Nephron (organoid): ENCODE data around the gene EYA3.

ENCODE experiments used
- H3K27ac Mint-ChIP-seq, 3 experiments: 2 replicates each; pipeline ENCODE4 v1.8.0; 2020; ENCODE audit warnings: mixed read lengths in 3 of 3, mild to moderate bottlenecking in 2 of 3, moderate library complexity in 1 of 3
- H3K27me3 Mint-ChIP-seq: 2 replicates; pipeline ENCODE4 v1.8.0; 2021; ENCODE audit warnings: low read depth, mild to moderate bottlenecking, moderate library complexity, mixed read lengths
- H3K36me3 Mint-ChIP-seq: 2 replicates; pipeline ENCODE4 v1.8.0; 2020; ENCODE audit warnings: low read depth, mixed read lengths
- H3K4me1 Mint-ChIP-seq: 2 replicates; pipeline ENCODE4 v1.8.0; 2020; ENCODE audit warnings: mixed read lengths
- H3K4me3 Mint-ChIP-seq, 3 experiments: 2 replicates each; pipeline ENCODE4 v1.8.0; 2020; ENCODE audit warnings: mild to moderate bottlenecking in 3 of 3, mixed read lengths in 3 of 3, moderate library complexity in 2 of 3
- H3K9me3 Mint-ChIP-seq: 2 replicates; pipeline ENCODE4 v1.8.0; 2020; ENCODE audit warnings: mixed read lengths
- CTCF ChIP-seq, 3 experiments: fragments of 200-600 bp; sonication (generic); IDR thresholded peaks; one replicate each; pipeline ENCODE4 v1.5.0; 2021; ENCODE audit warnings: antibody characterized with exemption in 3 of 3; ENCODE audit not compliant: unreplicated experiment in 3 of 3

Gene EYA3

GRCh38 chr1:28039341-28039740, 49.1 kb downstream of the EYA3 start:
- Mint-ChIP-seq H3K9me3 (no peaks in the 10 kb centered on the region), H3K27me3 (no peaks in the 10 kb centered on the region), H3K27ac (no peak overlapping the region), H3K4me1 (no peaks in the 10 kb centered on the region), H3K36me3 (peaks cover 37% of the 10 kb centered on the region), H3K4me3 (no peak overlapping the region)
- TF ChIP-seq CTCF (IDR thresholded peaks at IDR 0.05; ENCODE audit: unreplicated experiment in 3 of 3) = no peak

- Mint-ChIP-seq H3K9me3 (no peaks in the 10 kb centered on the region), H3K27me3 (no peaks in the 10 kb centered on the region), H3K27ac (no peak overlapping the region), H3K4me3 (no peak overlapping the region), H3K36me3 (peaks cover 34% of the 10 kb centered on the region), H3K4me1 (no peaks in the 10 kb centered on the region)
- no peak for TF ChIP-seq CTCF (IDR thresholded peaks at IDR 0.05; ENCODE audit: unreplicated experiment in 3 of 3)
Observed at GRCh38 chr1:28037946-28038345, 50.5 kb downstream of the EYA3 start.

GRCh38 chr1:28037206-28037605, 51.2 kb downstream of the EYA3 start:
- Mint-ChIP-seq H3K4me1 (no peaks in the 10 kb centered on the region), H3K27me3 (no peaks in the 10 kb centered on the region), H3K4me3 (no peak overlapping the region), H3K27ac (no peak overlapping the region), H3K9me3 (no peaks in the 10 kb centered on the region), H3K36me3 (peaks cover 35% of the 10 kb centered on the region)
- no peak for TF ChIP-seq CTCF (IDR thresholded peaks at IDR 0.05; ENCODE audit: unreplicated experiment in 3 of 3)

- no peaks in the 10 kb centered on the region for H3K4me1 Mint-ChIP-seq
- peaks cover 32% of the 10 kb centered on the region for H3K36me3 Mint-ChIP-seq
- no peaks in the 10 kb centered on the region for H3K27me3 Mint-ChIP-seq
- no peak overlapping the region for H3K27ac Mint-ChIP-seq
- no peaks in the 10 kb centered on the region for H3K9me3 Mint-ChIP-seq
- TF ChIP-seq CTCF (IDR thresholded peaks at IDR 0.05; ENCODE audit: unreplicated experiment in 3 of 3) = peak in 2 of 3 experiments; percentile 22 to 27
- no peak overlapping the region for H3K4me3 Mint-ChIP-seq
Observed at GRCh38 chr1:28036431-28036830, 52.0 kb downstream of the EYA3 start.

GRCh38 chr1:28035420-28035819, 53.0 kb downstream of the EYA3 start:
- H3K27ac Mint-ChIP-seq = no peak overlapping the region
- no peaks in the 10 kb centered on the region for H3K9me3 Mint-ChIP-seq
- no peaks in the 10 kb centered on the region for H3K4me1 Mint-ChIP-seq
- no peak for TF ChIP-seq CTCF (IDR thresholded peaks at IDR 0.05; ENCODE audit: unreplicated experiment in 3 of 3)
- H3K27me3 Mint-ChIP-seq = no peaks in the 10 kb centered on the region
- H3K36me3 Mint-ChIP-seq = peaks cover 29% of the 10 kb centered on the region
- H3K4me3 Mint-ChIP-seq = no peak overlapping the region

- Mint-ChIP-seq H3K9me3 (no peaks in the 10 kb centered on the region), H3K27me3 (no peaks in the 10 kb centered on the region), H3K4me1 (peaks cover 8% of the 10 kb centered on the region), H3K36me3 (peaks cover 17% of the 10 kb centered on the region), H3K27ac (no peak overlapping the region), H3K4me3 (no peak overlapping the region)
- no peak for TF ChIP-seq CTCF (IDR thresholded peaks at IDR 0.05; ENCODE audit: unreplicated experiment in 3 of 3)
Observed at GRCh38 chr1:28032281-28032680, 56.1 kb downstream of the EYA3 start.
